ENCODE data around the gene CEACAM1. TPM values are rescaled to one million over a fixed set of nuclear protein-coding genes. Genes with fewer than 3 reads are reported as not detected.
"Not testable (repeated sequence)": the region's sequence is repeated elsewhere in the genome, so short reads cannot be mapped to it uniquely, and the experiment has no call there.

Gene CEACAM1
- total RNA-seq, 1 donor from 2014 or later = 3.8 TPM

DNA sequence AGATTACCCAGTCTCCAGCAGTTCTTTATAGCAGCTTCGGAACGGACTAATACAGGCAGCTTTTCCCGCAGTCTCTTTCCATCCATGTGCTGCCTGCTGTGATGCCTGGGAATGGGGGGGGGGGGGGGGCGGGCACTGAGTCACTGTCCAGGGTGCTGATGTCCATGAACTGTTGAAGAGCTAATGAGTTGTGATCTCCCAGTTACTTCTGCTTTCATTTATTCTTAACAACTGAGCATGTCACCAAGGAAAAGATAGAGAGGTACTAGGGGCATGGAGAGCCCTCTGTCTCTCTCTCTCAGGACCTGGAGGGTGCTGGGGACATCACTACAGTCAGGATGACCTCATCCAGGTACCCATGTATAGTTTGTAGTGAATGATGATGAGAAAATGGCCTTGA is 20.3 kb upstream of the CEACAM1 start:
- DNase-seq = no peak

DNA sequence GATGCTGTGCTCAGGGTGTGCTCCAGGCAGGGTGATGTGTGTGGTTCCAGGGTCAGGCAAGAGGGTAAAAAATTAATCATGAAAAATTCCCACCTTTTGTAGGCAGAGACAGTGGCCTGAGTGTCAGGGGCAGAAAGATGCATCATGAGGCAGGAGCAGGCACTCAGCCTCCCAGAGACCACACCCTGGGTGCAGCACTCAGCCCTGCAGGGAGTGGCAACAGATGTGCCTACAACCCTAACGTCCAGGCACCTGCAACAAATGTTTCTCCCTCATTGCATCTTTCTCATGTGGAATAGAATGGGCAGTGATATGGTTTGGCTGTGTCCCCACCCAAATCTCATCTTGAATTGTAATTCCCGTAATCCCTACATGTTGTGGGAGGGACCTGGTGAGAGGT is 19.6 kb upstream of the CEACAM1 start:
- no peak for DNase-seq

DNA sequence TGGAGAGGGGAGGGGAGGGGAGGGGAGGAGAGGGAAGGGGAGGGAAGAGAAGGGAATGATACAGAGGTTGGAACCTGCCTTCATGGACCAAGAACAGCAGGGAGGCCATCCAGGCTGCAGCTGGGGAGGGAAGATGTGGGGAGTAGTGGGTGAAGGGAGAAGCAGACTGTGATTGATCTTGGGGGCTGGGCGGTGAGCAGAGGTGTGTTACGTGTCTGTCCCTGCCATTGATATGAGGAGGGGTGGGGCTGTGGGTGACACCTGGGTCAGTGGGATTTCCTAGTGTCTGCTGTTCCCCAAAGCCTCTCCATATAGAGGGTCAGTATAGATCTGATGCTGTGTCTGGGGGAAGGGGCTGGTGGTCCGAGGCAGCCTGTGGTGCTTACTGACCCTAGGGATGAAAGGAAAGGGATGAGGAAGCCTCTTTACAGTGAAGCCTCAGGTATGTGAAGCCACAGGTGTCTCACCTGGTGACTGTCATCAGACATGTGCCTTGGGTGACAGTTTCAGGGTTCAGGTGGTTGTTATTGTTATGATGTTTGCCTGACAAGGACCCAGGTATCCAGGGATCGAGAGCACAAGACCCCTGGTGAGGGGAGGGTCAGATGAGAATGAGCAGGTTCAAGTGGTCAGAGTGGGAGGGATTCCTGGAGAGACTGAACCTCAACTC is 18.7 kb upstream of the CEACAM1 start:
- DNase-seq = no peak

DNA sequence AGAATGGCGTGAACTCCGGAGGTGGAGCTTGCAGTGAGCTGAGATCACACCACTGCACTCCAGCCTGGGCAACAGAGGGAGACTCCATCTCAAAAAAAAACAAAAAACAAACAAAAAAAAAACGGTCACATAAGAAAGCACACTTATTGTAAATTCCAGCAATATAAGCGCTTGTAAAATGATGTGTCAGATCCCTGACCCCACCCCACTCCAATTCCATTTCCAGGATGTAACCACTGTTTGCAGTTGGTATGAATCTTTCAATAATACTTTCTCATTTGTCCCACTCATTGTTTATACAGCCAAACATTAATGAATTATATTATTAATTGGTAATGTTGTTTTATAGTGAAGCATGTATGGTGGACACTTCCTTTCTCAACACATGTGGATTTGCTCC is 15.9 kb upstream of the CEACAM1 start:
- DNase-seq = no peak

DNA sequence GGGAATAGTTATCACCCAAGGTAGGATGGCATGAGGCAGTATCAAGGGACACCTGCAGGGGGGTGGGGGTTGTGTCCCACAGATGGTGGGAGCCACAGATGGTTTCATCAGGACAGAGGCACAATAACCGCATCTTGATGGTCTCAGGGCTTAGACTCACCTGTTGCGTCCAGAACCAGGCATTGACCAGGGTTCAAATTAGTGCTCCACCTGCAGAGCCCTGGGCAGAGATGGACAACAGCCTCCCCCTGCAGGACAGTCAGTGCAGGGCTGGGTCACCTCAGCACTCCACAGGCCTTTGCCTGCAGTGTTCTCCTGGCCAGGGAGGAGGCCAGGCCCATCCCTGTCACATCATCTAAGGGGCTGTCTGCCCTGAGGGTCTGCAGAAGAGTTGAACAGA is 14.5 kb upstream of the CEACAM1 start:
- DNase-seq = no peak

DNA sequence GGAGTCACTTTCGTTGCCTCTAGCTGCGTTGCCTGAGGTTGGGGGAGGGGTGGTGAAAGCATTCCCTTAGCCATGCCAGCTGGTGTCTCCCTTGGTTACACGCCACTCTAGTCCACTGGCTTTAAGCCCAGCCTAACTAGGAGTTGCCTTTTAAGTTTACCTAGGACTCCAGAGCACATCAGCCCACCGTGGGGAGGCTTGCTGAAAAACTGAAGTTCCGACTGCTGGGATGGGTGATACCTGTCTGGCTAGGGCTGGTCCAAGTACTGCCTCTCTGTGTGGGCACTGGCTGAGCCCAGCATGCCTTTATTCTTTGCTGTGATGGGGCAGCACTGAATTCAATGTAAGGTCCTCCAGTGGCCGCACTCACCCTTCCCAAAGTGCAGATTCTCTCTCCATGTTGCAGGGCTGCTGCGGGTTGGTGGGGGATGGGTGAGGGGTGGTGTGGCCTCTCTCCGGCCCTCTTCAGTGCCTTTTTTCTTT is 11.8 kb upstream of the CEACAM1 start:
- DNase-seq = peak; percentile 30

DNA sequence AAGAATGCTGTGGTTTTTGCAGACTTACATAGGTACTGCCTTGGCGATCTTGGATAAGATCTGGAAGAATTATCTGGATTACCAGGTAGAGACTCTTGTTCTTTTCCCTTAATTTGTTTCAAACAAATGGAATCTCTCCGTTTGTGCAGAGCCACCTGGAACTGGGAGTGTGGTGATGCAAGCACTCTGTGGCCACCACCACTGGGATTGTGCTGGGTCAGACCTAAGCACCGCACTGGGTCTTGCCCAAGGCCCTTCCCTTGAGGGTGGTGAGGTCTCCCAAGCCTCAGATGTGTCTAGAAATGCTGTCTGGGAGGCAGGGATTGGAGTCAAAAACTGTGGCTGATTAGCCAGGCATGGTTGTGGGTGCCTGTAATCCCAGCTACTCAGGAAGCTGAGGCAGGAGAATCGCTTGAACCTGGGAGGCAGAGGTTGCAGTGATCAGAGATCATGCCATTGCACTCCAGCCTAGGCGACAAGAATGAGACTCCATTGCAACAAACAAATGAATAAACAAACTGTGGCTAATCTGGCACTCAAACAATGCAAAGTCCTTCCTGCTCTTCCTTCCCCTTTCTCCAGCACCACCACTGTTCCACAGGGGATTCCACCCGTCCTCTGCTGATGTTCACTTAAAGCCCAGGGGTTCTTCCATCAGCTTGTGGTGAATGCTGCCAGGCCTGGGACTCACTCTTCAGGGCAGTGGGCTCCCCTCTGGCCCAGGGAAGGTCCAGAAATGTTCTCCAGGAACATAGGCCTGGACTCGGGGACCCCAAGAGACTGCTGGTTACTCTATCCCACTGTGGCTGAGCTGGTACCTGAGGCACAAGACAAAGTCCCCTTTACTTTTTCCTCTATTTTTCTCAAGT is 10.8 kb upstream of the CEACAM1 start:
- DNase-seq = no peak

DNA sequence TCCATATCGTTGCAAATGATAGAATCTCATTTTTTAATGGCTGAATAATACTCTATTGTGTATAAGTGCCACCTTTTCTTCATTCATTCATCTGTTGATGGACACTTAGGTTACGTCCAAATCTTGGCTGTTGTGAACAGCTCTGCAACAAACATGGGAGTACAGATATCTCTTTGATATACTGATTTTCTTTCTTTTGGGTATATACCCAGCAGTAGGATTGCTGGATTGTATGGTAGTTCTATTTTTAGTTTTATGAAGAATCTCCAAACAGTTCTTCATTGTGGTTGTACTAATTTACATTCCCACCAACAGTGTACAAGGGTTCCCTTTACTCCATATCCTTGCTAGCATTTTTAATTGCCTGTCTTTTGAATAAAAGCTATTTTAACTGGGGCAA is 7.0 kb upstream of the CEACAM1 start:
- DNase-seq = not testable (repeated sequence)

DNA sequence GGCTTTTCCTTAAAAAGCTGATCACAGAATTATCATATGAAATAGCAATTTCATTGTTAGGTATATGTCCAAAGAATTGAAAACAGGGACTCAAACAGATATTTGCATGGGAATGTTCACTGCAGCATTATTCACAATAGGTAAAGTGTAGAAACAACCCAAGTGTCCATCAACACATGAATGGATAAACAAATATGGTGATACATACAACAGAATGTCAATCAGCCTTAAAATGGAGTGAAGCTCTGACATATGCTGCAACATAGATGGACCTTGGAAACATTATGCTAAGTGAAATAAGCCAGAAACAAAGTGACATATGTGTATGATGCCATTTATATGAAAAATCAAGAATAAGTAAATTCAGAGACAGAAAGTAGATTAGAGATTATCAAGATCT is 6.1 kb upstream of the CEACAM1 start:
- DNase-seq = no peak

DNA sequence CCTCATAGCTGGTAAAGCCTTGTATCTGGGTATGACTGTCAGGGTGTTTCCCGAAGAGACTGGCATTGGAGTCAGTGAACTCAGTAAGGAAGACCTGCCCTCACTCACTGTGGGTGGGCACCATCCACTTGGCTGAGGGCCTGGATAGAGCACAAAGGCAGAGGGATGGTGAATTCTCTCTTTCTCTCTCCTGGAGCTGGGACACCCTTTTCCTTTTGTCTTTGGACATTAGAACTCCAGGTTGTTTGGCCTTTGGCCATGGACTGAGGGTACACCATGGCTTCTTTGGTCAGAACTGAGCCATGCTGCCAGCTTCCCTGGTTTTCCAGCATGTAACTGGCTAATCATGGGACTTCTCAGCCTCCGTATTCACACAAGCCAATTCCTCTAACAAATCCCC is 4.6 kb upstream of the CEACAM1 start:
- no peak for DNase-seq

DNA sequence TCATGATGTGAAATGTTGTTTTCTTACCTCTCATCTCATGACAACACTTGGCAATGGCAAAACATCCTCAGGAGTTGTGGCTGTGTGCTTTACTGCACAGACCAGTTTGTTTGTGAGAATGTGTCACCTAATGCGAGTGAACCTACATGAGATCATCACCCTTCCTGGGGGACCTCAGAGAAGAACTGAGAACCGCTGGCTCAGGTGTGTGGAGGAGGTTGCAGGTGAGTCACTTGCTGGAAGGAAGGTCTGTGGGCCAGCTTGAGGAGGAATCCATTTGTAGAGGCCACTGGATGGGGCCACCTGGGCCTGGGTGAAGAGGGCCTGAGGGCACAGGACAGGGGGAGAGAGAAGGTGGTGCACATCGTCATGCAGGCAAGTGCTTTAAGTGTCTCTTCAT is 3.0 kb upstream of the CEACAM1 start:
- no peak for DNase-seq

DNA sequence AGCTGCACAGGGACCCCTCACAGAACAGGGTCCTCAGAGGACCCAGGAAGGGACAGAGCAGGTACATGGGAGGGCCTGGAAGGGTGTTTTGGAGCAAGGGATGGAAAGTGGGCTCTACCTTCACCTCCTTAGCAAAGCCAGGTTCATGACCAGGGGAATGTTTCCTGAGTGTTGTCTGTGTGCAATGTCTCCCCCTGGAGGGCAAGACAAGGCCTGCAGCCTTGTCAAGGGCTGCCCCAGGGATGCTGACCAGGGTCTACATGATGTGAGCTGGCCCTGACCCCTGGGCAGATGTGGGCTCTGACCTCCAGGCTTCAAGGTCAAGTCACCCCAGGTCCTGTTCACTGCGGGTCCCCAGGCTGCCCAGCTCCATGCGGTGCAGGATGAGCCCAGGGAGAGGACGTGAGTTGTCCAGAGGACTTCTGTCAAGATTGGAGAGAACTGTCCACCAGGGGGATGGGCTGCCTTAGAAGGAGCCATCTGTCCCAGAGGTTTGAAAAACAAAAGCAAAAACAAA is 1.0 kb upstream of the CEACAM1 start:
- DNase-seq = peak; percentile 59

DNA sequence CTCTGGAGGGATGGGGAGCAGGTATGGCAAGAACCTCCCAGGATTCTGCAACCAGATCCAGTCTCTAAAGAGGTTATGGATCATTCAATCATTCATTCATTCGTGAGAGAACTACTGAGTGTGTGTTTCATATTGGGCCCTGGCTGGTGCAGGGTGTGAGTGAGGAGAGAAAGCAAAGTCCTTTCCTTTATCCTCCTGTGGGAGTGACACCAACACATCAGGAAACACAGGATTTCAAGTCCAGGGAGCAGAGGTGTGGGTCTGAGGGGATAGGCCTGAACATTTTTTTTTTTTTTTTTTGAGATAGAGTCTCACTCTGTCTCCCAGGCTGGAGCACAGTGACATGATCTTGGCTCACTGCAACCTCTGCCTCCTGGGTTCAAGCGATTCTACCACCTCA is 3.3 kb downstream of the CEACAM1 start:
- DNase-seq = no peak

DNA sequence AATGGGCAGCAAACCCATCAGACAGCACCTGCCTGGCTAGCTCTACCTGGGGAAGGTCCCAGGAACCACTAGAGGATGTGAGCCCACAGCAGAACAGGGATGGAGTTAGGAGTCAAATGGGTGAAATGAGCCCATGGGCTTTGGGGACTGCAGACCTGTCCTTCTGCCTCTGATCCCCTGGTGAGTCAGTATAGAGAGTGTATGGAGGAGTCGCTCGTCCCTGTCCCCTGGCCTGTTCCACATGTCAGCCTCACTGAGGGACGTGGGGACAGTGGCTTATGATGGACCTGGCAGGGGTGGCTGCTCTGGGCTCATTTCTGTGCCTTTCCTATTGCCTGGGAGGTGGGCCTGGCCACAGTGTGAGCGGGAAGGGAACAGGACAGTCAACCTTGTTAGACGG is 4.0 kb downstream of the CEACAM1 start:
- DNase-seq = no peak

DNA sequence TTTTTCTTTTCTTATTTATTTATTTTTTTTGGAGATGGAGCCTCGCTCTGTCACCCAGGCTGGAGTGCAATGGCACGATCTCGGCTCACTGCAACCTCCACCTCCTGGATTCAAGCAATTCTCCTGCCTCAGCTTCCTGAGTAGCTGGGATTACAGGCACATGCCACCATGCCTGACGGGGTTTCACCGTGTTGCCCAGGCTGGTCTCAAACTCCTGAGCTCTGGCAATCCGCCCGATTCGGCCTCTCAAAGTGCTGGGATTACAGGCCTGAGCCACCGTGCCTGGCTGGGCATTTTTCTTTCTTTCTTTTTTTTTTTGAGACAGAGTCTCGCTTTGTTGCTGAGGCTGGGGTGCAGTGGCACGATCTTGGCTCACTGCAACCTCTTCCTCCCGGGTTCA is 6.0 kb downstream of the CEACAM1 start:
- DNase-seq = not testable (repeated sequence)

DNA sequence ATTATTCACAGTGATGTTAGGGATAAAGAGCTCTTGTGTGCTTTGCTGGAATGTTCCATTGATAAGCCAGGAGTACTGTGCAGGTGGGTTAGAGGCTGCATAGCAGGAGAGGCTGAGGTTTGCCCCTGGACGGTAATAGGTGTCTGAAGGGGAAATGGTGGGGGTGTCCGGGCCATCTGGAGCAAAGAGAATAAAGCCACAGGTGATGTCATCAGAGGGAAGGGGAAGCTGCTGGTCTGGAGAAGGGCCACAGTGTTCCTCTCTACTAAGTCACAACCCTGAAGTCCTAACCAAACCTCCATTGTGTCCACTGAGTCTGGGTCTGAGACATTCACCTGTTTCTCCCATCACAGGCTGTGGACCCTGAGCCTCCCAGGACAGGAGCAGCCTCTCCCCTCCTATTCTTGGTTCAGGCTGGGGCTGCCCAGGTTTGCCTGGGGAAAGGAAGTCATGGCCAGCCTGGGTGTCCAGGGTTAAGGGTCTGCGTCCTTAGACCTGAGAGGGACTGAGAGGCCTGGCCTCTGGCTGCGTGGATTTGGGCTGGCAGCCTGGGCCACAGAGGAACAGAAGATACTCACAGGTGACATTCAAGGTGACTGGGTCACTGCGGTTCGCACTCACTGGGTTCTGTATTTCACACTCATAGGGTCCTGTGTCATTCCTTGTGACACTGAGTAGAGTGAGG is 6.8 kb downstream of the CEACAM1 start:
- no peak for DNase-seq

DNA sequence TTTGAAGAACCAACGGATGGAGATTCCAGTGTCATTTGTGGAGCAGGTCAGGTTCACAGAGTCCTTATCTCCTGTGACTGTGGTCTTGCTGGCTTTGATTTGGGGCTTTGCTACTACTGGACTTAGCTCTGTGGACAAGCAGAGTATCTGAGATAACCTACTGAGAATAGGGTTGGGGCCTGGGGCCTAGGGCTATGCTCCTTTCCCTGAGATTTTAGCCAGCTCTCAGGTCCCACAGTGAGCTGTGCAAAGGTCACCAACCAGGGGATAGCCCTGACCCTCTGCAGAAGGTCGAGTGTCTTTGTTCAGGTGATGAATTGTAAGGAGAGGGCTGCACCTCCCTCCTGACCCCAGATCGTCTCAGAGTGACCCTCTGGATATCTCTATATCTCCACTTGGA is 9.2 kb downstream of the CEACAM1 start:
- DNase-seq = no peak

DNA sequence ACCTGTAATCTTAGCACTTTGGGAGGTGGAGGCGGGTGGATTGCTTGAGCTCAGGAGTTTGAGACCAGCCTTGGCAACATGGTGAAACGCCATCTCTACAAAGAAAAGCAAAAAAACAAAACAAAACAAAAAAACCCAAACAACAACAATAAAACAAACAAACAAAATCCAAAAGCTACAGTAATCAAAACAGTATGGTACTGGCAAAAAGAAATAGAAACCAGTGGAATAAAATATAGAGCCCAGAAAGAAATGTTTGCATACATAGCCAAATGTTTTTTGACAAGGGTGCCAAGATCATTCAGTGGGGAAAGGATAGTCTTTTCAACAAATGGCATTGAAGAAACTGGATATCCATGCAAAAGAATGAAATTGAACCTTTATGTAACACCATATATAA is 11.5 kb downstream of the CEACAM1 start:
- no peak for DNase-seq

DNA sequence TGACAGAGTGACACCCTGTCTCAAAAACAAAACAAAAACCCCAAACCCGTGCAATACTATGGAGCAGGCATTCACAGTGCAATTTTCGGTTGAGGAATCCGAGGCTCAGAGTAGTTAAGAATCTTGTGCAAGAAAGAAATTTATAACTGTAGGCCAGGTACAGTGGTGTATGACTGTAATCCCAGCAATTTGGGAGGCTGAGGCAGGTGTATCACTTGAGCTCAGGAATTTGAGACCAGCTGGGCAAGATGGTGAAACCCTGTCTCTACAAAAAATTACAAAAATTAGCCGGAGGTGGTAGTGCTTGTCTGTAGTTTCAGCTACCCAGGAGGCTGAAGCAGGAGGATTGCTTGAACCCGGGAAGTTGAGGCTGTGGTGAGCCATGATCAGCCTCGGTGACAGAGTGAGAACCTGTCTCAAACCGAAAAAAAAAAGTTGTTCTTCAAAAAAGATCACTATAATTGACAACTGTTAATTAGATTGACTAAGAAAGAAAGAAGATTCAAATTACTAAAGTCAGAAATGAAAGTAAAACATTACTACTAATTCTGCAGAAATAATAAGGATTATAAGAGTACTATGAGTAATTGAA is 12.9 kb downstream of the CEACAM1 start:
- no peak for DNase-seq

DNA sequence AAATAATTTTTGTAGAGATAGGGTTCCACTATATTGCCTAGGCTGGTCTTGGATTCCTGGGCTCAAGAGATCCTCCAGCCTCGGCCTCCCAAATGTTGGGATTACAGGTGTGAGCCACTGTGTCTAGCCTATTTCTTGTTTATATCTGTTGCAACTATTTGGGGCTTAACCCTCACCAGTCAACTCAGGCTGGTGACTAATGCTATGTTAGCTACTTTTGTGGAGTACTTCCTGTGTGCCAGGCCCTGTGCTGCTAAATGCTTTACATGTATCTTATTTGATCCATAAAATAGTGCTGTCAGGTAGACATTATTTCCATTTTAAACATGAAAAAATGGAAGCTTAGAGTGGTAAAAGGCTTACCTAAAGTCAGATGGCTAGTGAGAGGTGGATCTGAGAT is 13.8 kb downstream of the CEACAM1 start:
- DNase-seq = no peak

DNA sequence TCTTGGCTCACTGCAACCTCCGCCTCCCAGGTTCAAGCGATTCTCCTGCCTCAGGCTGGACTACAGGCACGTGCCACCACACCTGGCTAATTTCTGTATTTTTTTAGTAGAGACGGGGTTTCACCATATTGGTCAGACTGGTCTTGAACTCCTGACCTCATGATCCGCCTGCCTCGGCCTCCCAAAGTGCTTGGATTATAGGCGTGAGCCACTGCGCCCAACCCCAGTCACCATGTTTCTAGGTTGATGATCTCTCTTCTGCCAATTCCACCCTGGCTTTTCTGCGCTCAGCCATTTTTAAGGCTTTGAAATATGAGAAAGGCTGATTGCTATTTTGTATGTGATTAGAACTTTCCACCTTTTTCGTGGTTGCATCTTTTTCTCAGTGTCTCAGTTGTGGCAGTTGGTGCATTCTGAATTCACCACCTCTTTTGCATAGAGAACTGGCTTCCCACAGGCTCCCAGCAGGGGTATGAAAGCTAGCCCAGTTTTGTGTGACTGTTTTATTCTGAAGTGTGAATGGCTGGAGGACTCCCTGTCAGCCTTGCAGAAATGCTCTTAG is 15.5 kb downstream of the CEACAM1 start:
- no peak for DNase-seq

DNA sequence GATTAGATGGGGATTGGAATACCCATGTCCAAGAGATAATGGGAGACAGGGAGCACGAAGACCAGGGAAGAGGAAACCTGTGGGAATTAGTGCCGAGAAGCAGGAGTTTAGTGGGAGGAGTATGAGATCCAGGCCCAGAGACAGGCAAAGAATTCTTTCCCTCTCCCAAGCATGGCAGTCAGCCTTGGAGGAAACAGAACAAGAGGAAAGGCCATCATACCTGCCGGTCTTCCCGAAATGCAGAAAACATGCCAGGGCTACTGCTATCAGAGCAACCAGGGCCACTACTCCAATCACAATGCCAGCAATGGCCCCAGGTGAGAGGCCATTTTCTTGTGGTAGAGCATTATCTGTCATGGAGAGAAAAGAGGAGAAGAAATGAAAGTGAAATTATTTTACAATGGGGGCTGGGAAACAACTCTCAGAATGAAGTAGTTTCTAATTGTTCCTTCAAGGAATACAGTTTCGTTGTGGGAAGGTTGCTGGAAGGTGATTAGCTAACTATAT is 16.1 kb downstream of the CEACAM1 start:
- no peak for DNase-seq

All from tongue (tissue), 2 donors.